ENCODE results near the gene GABRB1.

Gene GABRB1

GRCh38 chr4:47373174-47373573, 341.8 kb downstream of the GABRB1 start:
- TF ChIP-seq, protein P1, sequence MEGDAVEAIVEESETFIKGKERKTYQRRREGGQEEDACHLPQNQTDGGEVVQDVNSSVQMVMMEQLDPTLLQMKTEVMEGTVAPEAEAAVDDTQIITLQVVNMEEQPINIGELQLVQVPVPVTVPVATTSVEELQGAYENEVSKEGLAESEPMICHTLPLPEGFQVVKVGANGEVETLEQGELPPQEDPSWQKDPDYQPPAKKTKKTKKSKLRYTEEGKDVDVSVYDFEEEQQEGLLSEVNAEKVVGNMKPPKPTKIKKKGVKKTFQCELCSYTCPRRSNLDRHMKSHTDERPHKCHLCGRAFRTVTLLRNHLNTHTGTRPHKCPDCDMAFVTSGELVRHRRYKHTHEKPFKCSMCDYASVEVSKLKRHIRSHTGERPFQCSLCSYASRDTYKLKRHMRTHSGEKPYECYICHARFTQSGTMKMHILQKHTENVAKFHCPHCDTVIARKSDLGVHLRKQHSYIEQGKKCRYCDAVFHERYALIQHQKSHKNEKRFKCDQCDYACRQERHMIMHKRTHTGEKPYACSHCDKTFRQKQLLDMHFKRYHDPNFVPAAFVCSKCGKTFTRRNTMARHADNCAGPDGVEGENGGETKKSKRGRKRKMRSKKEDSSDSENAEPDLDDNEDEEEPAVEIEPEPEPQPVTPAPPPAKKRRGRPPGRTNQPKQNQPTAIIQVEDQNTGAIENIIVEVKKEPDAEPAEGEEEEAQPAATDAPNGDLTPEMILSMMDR (IDR thresholded peaks at IDR 0.05) = no peak

DNA sequence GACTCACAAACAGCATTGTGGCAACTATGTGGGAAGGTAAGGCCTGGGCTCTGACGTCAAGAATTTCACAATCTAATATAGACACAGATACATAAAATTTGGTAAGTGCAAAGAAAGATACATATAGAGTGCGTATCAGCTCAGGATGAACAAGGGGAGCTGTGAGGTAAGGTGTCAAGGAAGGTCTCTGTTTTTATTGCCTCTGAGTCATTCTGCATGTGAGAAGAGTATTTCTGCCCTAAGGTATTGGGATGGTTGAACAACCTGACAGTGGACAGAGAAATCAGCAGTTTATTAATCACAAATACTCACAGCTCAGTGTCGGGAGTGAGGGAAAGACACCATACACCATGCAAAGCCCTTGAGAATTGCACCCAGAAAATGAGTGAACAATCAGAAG, 342.3 kb downstream of the GABRB1 start:
- TF ChIP-seq, protein P1 (IDR thresholded peaks at IDR 0.05) = no peak

GRCh38 chr4:47374477-47374876, 343.1 kb downstream of the GABRB1 start:
- TF ChIP-seq, protein P1 (IDR thresholded peaks at IDR 0.05) = no peak

- TF ChIP-seq, protein P1 (IDR thresholded peaks at IDR 0.05) = no peak
Measured at GRCh38 chr4:47381172-47381571, 349.8 kb downstream of the GABRB1 start.

DNA sequence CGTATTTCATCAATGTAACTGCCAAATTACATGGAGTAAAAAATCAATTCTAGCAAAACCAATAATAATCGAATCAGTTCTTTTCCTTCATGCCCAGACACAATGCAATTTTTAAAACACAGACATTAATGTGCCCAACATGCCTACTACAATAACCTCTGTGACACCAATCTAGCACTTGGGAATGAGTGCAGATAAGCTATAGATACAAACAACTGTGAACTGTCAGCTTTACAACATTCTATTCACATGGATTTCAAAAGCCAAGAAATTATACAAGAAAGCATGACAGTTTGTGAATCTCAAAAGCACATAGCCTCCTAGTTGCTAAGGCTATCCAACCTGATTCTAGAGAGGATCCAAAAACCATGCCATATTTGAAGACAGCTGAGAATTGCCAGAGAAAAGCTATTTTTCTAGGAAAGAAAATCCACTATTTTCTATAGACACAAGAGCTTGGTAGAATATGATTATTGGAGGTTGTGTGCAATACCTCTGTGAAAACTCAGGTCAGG, 351.5 kb downstream of the GABRB1 start:
- TF ChIP-seq, protein P1 (IDR thresholded peaks at IDR 0.05) = no peak

GRCh38 chr4:47383829-47384427, 352.6 kb downstream of the GABRB1 start:
- TF ChIP-seq, protein P1 (IDR thresholded peaks at IDR 0.05) = peak; percentile 58

GRCh38 chr4:47386146-47386545, 354.8 kb downstream of the GABRB1 start:
- TF ChIP-seq, protein P1 (IDR thresholded peaks at IDR 0.05) = no peak

Data from LNCAP (cell line).